NK-92 (cell line): Measurements from ENCODE around the gene TNS3.

ENCODE experiments used
- DNase-seq: peaks from one replicate; lab custom pipeline; 2025; ENCODE audit not compliant: unreplicated experiment; lab: John Stamatoyannopoulos, UW

Gene TNS3

DNA sequence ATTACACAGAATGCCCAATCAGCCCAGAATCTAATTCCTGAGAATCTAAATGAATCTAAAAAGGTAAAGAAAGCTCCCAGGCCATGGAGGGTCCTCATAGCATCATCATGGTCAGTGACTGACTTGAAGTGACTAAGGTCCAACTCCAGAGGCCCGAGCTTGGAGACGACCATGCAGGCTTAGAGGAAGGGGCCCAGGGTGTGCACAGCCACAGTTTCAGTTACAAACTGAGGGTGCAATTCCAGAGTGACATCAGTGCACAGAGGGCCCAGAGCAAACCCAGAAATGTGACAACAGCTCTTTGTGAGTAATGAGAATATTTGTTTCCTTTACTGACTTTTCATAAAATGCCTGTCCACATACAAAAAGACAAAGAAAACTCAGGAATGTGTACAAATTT lies 170.0 kb downstream of the TNS3 start:
- no peak for DNase-seq

- DNase-seq, result no peak
Measured at GRCh38 chr7:47411281-47411869, 170.5 kb downstream of the TNS3 start.

GRCh38 chr7:47408675-47409074 lies 173.2 kb downstream of the TNS3 start:
- DNase-seq, result no peak

DNA sequence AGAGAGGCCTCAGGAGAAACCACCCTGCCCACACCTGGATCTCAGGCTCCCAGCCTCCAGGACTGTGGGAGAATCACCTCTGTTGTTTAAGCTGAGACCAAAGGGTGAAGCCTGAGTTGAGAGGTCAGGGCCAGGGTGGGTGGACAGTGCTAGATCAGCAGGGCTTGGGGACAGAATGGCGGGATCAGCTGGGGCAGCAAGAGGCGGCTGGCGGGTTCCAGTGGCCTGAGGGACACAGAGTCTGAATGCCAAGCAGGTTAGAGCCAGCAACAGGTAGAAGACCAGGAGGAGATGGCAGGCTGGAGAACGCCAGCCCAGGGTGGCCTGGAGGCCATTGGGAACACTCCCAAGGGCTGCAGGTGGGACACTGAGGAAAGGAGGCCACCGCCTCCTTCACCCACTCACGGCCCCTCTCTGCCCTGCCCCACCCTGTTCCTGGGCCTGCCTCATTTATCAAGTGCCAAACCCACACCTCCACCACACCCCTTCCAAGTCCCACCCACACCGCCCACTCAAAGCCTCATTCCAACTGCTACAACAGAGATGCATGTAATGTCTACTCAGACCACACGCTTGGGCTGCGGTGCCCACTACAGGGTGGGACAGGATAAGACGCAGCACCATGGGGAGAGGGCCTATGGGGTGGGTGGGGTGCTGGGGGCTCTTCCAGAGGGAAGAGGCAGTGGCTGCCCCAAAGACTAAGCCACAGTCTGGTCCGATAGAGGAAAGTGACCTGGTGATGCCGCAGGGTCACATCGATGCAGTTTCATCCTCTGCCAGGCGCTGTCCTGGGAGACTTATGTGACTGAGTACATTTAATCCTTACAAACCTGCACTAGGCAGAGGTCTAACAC lies 173.9 kb downstream of the TNS3 start:
- no peak for DNase-seq

- DNase-seq, result no peak
Measured at GRCh38 chr7:47407136-47407535, 174.8 kb downstream of the TNS3 start.

GRCh38 chr7:47406801-47407129 lies 175.1 kb downstream of the TNS3 start:
- no peak for DNase-seq

DNA sequence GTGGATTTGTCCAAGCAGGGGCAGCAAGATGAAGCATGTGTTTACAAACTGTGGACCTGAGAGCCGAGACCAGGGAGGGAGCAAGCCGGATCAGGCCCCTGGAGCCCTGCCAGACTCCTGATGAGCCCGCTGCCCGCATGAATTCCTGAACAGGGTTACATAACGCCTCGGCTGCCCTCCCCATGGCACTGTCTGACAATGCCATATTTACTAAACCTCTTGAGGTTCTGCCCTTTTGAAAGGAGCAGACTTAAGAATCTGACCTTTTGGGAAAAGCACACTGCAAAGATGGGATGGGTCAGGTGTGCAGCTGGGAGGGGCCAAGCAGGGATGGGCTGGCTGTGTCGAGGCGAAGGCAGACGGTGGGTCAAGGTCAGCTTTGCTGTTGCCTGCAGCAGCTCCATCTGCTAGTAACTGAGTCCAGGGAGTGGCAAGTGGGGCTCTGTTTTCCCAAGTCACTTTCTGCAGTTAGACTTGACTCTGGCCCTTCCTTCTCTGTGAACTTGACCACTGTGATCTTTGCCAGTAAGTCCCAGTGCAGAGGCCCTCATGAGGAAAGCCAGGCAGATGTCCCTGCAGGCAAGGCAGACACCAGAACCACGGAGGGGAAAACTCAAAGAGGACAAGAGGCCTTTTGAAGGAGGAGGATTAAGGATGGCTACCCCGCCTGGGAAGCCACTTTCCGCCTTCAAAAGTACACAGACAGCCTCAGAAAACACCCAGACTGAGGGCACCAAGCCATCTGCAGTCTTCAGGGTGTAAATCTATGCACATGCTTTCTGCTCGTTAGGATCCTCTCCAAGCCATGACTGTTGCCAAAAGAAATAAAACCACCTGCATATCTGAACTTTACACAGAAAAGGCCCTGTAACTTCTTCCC lies 175.8 kb downstream of the TNS3 start:
- no peak for DNase-seq

- DNase-seq, result no peak
Measured at GRCh38 chr7:47405286-47405904, 176.5 kb downstream of the TNS3 start.

DNA sequence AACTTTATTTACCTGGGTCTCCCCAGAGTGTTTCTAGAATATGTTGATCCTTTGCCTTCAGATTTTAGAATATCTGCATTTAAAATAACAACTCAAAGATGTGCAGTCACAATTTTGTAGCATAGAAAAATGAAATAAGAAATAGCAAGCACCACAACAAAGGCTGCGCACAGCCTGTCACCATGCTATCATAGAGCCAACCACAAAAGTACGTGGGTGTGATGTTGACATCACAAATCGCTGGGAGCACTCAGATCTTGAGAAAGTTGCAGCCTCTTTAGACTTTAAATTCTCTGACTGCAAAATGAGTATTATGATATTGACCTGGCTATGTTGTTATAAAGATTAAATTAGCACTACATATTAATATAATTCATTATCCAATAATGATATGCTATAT lies 177.9 kb downstream of the TNS3 start:
- no peak for DNase-seq

DNA sequence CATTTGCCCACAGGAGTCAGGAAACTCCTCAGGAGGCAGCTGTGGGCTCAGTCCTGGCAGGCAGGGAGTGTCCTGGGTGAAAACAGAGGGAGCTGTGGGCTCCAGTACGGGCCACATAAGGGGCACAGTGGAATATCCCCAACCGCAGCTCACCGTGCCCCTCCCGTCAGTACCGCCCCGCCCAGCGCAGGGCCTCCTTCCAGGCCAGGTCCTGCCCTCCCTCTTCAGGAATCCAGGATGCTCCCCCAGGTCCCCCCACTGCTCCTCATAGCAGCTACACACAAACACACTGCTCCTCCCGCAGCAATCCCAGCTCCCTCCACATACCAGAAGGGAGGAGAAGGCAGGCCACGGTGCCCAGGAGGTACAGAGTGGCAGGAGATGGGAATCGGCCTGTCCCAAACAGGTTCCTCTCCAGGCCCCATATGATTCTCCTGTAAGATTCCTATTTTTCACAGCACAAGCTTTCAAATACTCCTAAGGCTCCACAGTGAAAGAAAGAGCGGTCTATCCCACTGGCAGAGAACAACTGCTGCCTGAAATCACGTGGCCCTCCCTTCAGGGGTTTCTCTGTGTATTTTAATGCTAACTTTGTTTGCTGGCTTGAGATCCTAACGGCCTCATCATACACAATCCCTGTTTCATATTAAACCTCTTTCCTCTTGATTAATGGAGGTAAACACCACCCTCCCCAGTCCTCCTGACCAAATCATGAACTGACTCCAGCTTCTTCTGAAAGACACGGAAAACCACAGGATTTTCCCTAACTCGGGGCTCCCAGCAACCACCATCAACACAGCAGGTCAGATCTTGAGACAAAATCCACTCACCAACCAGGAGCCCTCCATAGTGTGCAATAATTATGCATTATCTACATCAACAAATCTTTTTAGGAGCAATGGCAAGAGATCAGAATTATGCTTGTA lies 178.7 kb downstream of the TNS3 start:
- DNase-seq, result no peak

DNA sequence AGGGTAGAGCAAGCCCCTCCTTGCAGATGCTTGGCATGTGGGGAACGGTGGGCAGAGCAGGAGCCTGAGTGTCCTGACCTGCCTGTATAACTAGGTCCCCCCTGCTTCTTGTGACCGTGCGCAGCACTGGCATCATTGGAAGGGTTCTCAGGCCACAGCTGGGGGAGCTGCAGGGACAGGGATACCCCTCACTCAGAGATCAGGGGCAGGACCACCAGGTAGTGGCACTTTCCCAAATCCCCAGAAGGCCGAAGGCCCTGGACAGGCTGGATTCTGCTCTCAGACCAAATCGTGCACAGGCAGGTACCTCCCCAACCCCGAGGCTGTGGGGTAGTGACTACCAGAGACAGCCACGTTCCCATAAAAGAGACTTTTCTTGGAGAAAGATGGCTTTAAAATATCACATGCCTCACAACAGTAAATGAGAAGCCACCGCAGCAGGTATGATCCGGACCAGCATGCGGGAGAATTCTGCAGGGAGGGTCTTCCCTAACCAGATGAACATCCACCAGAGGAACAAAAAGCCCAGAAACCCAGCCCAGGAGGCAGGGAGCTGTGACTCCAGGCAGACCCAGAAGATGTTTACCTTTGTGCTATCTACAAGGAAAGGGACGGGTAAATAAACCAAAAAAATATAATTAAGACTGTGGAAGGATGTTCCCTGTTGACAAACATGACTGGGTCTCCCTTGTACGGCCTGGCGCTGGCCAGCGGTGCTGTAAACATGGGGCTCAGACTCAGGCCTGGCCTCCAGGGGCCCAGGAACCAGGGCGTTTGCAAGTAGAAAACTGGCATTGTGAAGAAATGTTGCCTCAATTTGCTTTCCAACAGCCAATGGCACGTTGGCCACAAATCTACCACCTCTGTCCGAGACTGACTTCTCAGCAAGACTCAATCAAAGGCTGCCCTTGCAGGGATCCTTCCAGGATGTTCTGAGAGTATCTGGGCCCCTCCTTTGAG lies 180.0 kb downstream of the TNS3 start:
- no peak for DNase-seq

DNA sequence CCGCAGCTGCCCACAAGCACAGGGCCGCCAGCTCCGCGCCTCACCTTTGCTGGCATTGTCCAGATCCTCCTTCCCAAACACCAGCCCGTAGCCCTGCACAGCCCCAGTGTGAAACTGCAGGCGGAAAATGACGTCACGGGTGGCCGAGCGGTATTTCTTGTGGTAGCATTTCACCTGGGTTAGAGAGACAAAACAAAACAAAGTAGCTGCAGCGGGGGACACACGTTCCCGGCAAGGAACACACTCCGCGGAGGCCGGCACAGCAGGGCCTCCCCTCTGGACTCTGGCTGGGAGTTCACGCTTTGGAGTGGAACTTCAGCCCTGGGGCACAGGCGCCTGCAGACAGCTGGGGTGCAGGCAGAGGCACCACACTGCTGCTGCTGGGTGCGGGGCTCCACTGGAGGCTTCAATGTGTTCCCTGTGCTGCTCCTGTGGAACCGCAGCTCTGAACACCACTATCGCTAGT lies 181.1 kb downstream of the TNS3 start:
- DNase-seq, result no peak

DNA sequence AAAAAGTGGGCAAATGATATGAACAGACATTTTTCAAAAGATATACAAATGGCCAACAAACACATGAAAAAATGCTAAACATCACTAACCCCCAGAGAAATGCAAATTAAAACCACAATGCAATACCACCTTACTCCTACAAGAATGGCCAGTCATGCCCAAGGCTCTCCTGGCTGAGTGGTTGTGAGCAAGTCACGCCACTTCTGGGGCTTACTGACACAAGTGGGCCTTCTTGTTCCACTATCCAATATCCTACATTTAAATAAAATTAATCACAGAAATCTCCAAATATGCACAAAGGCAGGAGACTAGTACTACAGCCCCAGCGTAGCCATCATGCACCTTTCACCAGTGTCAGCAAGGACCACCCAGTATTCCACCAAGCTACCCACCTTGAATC lies 181.9 kb downstream of the TNS3 start:
- no peak for DNase-seq

DNA sequence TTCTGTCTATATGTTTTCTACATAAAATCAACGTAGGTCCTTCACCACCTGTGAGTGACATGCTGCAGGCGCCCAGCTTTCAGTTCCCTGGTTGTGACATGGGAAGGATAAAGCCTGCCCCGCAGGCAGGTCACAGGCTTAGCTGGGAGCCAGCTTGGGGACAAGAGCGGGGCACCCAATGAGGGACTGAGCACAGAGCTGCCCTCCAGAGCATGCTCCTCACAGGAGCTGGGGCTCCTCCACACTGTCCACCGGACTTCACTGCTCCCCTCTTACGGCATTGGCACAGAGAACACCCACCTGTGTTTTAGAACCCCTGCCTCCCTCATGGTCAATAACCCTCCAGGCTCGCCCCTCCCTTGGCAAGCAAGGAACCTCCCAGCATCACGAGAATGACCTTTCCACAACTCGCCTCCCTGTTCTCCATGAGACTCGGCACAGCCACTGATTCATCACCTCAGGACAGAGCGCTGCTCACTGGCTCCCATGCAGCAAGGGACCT lies 187.1 kb downstream of the TNS3 start:
- no peak for DNase-seq

- no peak for DNase-seq
Measured at GRCh38 chr7:47394216-47394615, 187.7 kb downstream of the TNS3 start.

DNA sequence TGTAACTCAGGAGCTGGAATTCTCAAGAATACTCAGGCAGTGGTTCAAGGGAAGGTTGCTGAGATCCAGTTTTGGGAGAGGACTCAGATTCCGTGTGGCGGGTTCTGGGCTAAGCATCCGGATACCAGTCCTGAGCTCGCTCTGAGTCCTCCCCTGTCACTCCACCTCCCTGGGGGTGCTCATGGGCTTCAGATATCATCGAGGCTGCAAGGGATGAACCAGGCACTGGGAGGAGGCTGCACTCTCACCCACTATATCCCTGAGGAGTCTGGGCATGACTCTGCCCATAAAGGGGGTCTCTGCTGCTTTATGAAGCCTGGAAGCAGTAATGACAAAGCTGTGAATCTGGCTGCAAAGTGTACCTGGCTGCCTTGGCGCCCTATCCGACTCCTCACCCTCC lies 188.5 kb downstream of the TNS3 start:
- no peak for DNase-seq

GRCh38 chr7:47392241-47392759 lies 189.6 kb downstream of the TNS3 start:
- DNase-seq, result no peak

GRCh38 chr7:47391726-47392125 lies 190.2 kb downstream of the TNS3 start:
- no peak for DNase-seq

DNA sequence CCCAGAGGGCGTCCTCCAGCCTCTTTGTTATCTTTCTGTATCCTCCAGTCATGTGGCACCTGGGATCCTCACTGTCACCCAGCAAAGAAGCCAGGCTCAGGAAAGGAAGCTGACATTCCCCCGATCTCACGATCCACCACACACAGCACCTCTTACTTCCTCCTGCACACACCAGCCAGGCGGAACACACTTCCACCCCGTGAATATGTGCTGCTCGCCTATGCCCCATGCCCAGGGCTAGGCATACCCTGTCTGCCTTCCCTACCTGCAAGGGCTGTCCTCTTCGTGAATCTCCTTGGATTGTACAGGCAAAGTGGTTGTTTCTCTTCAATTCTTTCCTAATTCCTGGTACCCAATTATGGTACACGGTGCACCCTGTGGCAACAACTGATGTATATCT lies 191.0 kb downstream of the TNS3 start:
- DNase-seq, result no peak
